ENCODE data around the gene ZNF784.

DNA sequence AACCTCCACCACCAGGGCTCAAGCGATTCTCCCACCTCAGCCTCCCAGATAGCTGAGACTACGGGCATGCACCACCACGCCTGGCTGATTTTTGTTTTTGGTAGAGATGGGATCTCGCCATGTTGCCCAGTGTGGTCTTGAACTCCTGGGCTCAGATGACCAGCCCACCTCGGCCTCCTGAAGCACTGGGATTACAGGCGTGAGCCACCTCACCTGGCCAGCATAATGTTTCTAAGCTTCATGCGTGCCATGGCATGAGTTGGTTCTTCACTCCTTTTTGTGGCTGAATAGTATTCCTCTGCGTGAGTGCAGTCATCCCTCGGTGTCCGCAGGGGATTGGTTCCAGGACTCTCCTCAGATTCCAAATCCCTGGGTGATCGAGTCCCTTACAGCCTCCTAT lies 39.5 kb downstream of the ZNF784 start:
- TF ChIP-seq TARDBP (IDR thresholded peaks at IDR 0.05) (no peak), FOXA1 (IDR thresholded peaks at IDR 0.05) (no peak), SP1 (IDR thresholded peaks at IDR 0.05) (no peak), HDGF (IDR thresholded peaks at IDR 0.05; ENCODE audit: borderline replicate concordance) (no peak), FOXM1 (IDR thresholded peaks at IDR 0.05; ENCODE audit: borderline replicate concordance) (no peak), SUZ12 (IDR thresholded peaks at IDR 0.05) (no peak), ELF4 (IDR thresholded peaks at IDR 0.05) (no peak), NFRKB (IDR thresholded peaks at IDR 0.05) (no peak), FOXK2 (IDR thresholded peaks at IDR 0.05) (no peak), BHLHE40 (IDR thresholded peaks at IDR 0.05; ENCODE audit: borderline replicate concordance) (no peak)
- TF ChIP-seq, protein P1, sequence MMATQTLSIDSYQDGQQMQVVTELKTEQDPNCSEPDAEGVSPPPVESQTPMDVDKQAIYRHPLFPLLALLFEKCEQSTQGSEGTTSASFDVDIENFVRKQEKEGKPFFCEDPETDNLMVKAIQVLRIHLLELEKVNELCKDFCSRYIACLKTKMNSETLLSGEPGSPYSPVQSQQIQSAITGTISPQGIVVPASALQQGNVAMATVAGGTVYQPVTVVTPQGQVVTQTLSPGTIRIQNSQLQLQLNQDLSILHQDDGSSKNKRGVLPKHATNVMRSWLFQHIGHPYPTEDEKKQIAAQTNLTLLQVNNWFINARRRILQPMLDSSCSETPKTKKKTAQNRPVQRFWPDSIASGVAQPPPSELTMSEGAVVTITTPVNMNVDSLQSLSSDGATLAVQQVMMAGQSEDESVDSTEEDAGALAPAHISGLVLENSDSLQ (IDR thresholded peaks at IDR 0.05) = no peak

Data from HEK293T (cell line).